ENCODE results near the gene PPP2R2C.

PPP2R2C gene

GRCh38 chr4:6472387-6473263, at the start of gene PPP2R2C:
PPP2R2C (minus strand) TSS chr4:6472614; CDS start chr4:6472229, 385 bp downstream.
- Histone ChIP-seq H3K9ac (ENCODE audit: low read length in 5 of 5) (no peak within 1 kb of the TSS), H3K27me3 (ENCODE audit: control insufficient read depth in 5 of 5, insufficient read depth in 4 of 5, low read length in 5 of 5) (peaks cover 14 to 55% (median 43%) of the 10 kb centered on the region in 5 donors), H3K4me3 (ENCODE audit: low read depth in 1 of 5, low read length in 5 of 5) (no peak within 1 kb of the TSS), H3K9me3 (ENCODE audit: control insufficient read depth in 5 of 5, low read length in 5 of 5) (peaks cover 0 to 6% (median 0%) of the 10 kb centered on the region in 5 donors), H3K36me3 (ENCODE audit: control insufficient read depth in 5 of 5, insufficient read depth in 5 of 5, low read length in 5 of 5) (no peaks in the 10 kb centered on the region), H3K27ac (ENCODE audit: low read depth, low read length) (no peak within 1 kb of the TSS), H3K4me1 (ENCODE audit: control insufficient read depth in 5 of 5, insufficient read depth in 5 of 5, low read length in 5 of 5) (peaks cover 0 to 18% (median 11%) of the 10 kb centered on the region in 5 donors)

- H3K9ac ChIP-seq (ENCODE audit: low read length in 5 of 5): no peak overlapping the region
- H3K27ac ChIP-seq (ENCODE audit: low read depth, low read length): no peak overlapping the region
Measured at GRCh38 chr4:6520978-6521377, 48.6 kb upstream of the PPP2R2C start.

GRCh38 chr4:6520051-6520636, 47.7 kb upstream of the PPP2R2C start:
- Histone ChIP-seq H3K27ac (ENCODE audit: low read depth, low read length) (no peak overlapping the region), H3K27me3 (ENCODE audit: control insufficient read depth in 5 of 5, insufficient read depth in 4 of 5, low read length in 5 of 5) (peaks cover 0 to 15% (median 12%) of the 10 kb centered on the region in 5 donors), H3K9ac (ENCODE audit: low read length in 5 of 5) (no peak overlapping the region), H3K9me3 (ENCODE audit: control insufficient read depth in 5 of 5, low read length in 5 of 5) (peaks cover 0 to 10% (median 0%) of the 10 kb centered on the region in 5 donors), H3K4me3 (ENCODE audit: low read depth in 1 of 5, low read length in 5 of 5) (no peak overlapping the region), H3K4me1 (ENCODE audit: control insufficient read depth in 5 of 5, insufficient read depth in 5 of 5, low read length in 5 of 5) (no peaks in the 10 kb centered on the region), H3K36me3 (ENCODE audit: control insufficient read depth in 5 of 5, insufficient read depth in 5 of 5, low read length in 5 of 5) (no peaks in the 10 kb centered on the region)

More at GRCh38 chr4:6520978-6521377, 48.6 kb upstream of the PPP2R2C start:
- H3K36me3 ChIP-seq (ENCODE audit: control insufficient read depth in 5 of 5, insufficient read depth in 5 of 5, low read length in 5 of 5): no peaks in the 10 kb centered on the region
- peaks cover 0 to 15% (median 12%) of the 10 kb centered on the region in 5 donors for H3K27me3 ChIP-seq (ENCODE audit: control insufficient read depth in 5 of 5, insufficient read depth in 4 of 5, low read length in 5 of 5)
- H3K9me3 ChIP-seq (ENCODE audit: control insufficient read depth in 5 of 5, low read length in 5 of 5): peaks cover 0 to 10% (median 0%) of the 10 kb centered on the region in 5 donors
- H3K4me1 ChIP-seq (ENCODE audit: control insufficient read depth in 5 of 5, insufficient read depth in 5 of 5, low read length in 5 of 5): no peaks in the 10 kb centered on the region
- H3K4me3 ChIP-seq (ENCODE audit: low read depth in 1 of 5, low read length in 5 of 5): no peak overlapping the region

GRCh38 chr4:6517171-6517570, 44.8 kb upstream of the PPP2R2C start:
- Histone ChIP-seq H3K9ac (ENCODE audit: low read length in 5 of 5) (no peak overlapping the region), H3K4me3 (ENCODE audit: low read depth in 1 of 5, low read length in 5 of 5) (no peak overlapping the region), H3K27me3 (ENCODE audit: control insufficient read depth in 5 of 5, insufficient read depth in 4 of 5, low read length in 5 of 5) (peaks cover 0 to 14% (median 10%) of the 10 kb centered on the region in 5 donors), H3K9me3 (ENCODE audit: control insufficient read depth in 5 of 5, low read length in 5 of 5) (peaks cover 0 to 18% (median 5%) of the 10 kb centered on the region in 5 donors), H3K36me3 (ENCODE audit: control insufficient read depth in 5 of 5, insufficient read depth in 5 of 5, low read length in 5 of 5) (no peaks in the 10 kb centered on the region), H3K27ac (ENCODE audit: low read depth, low read length) (no peak overlapping the region), H3K4me1 (ENCODE audit: control insufficient read depth in 5 of 5, insufficient read depth in 5 of 5, low read length in 5 of 5) (no peaks in the 10 kb centered on the region)

- peaks cover 0 to 14% (median 10%) of the 10 kb centered on the region in 5 donors for H3K27me3 ChIP-seq (ENCODE audit: control insufficient read depth in 5 of 5, insufficient read depth in 4 of 5, low read length in 5 of 5)
- no peak overlapping the region for H3K4me3 ChIP-seq (ENCODE audit: low read depth in 1 of 5, low read length in 5 of 5)
- no peaks in the 10 kb centered on the region for H3K4me1 ChIP-seq (ENCODE audit: control insufficient read depth in 5 of 5, insufficient read depth in 5 of 5, low read length in 5 of 5)
- H3K9ac ChIP-seq (ENCODE audit: low read length in 5 of 5): no peak overlapping the region
- no peak overlapping the region for H3K27ac ChIP-seq (ENCODE audit: low read depth, low read length)
- H3K36me3 ChIP-seq (ENCODE audit: control insufficient read depth in 5 of 5, insufficient read depth in 5 of 5, low read length in 5 of 5): no peaks in the 10 kb centered on the region
- H3K9me3 ChIP-seq (ENCODE audit: control insufficient read depth in 5 of 5, low read length in 5 of 5): peaks cover 0 to 18% (median 5%) of the 10 kb centered on the region in 5 donors
Measured at GRCh38 chr4:6516762-6517161, 44.3 kb upstream of the PPP2R2C start.

GRCh38 chr4:6516281-6516680, 43.9 kb upstream of the PPP2R2C start:
- Histone ChIP-seq H3K4me3 (ENCODE audit: low read depth in 1 of 5, low read length in 5 of 5) (no peak overlapping the region), H3K27me3 (ENCODE audit: control insufficient read depth in 5 of 5, insufficient read depth in 4 of 5, low read length in 5 of 5) (peaks cover 0 to 14% (median 10%) of the 10 kb centered on the region in 5 donors), H3K9me3 (ENCODE audit: control insufficient read depth in 5 of 5, low read length in 5 of 5) (peaks cover 0 to 18% (median 5%) of the 10 kb centered on the region in 5 donors), H3K9ac (ENCODE audit: low read length in 5 of 5) (no peak overlapping the region), H3K27ac (ENCODE audit: low read depth, low read length) (no peak overlapping the region), H3K36me3 (ENCODE audit: control insufficient read depth in 5 of 5, insufficient read depth in 5 of 5, low read length in 5 of 5) (no peaks in the 10 kb centered on the region), H3K4me1 (ENCODE audit: control insufficient read depth in 5 of 5, insufficient read depth in 5 of 5, low read length in 5 of 5) (no peaks in the 10 kb centered on the region)

GRCh38 chr4:6513678-6514077, 41.3 kb upstream of the PPP2R2C start:
- Histone ChIP-seq H3K9ac (ENCODE audit: low read length in 5 of 5) (no peak overlapping the region), H3K27ac (ENCODE audit: low read depth, low read length) (no peak overlapping the region), H3K4me3 (ENCODE audit: low read depth in 1 of 5, low read length in 5 of 5) (no peak overlapping the region), H3K36me3 (ENCODE audit: control insufficient read depth in 5 of 5, insufficient read depth in 5 of 5, low read length in 5 of 5) (no peaks in the 10 kb centered on the region), H3K9me3 (ENCODE audit: control insufficient read depth in 5 of 5, low read length in 5 of 5) (peaks cover 0 to 18% (median 5%) of the 10 kb centered on the region in 5 donors), H3K27me3 (ENCODE audit: control insufficient read depth in 5 of 5, insufficient read depth in 4 of 5, low read length in 5 of 5) (peaks cover 0 to 8% (median 5%) of the 10 kb centered on the region in 5 donors), H3K4me1 (ENCODE audit: control insufficient read depth in 5 of 5, insufficient read depth in 5 of 5, low read length in 5 of 5) (no peaks in the 10 kb centered on the region)

GRCh38 chr4:6509587-6509986, 37.2 kb upstream of the PPP2R2C start:
- Histone ChIP-seq H3K4me3 (ENCODE audit: low read depth in 1 of 5, low read length in 5 of 5) (no peak overlapping the region), H3K27me3 (ENCODE audit: control insufficient read depth in 5 of 5, insufficient read depth in 4 of 5, low read length in 5 of 5) (no peaks in the 10 kb centered on the region), H3K36me3 (ENCODE audit: control insufficient read depth in 5 of 5, insufficient read depth in 5 of 5, low read length in 5 of 5) (no peaks in the 10 kb centered on the region), H3K27ac (ENCODE audit: low read depth, low read length) (no peak overlapping the region), H3K9ac (ENCODE audit: low read length in 5 of 5) (no peak overlapping the region), H3K4me1 (ENCODE audit: control insufficient read depth in 5 of 5, insufficient read depth in 5 of 5, low read length in 5 of 5) (no peaks in the 10 kb centered on the region), H3K9me3 (ENCODE audit: control insufficient read depth in 5 of 5, low read length in 5 of 5) (peaks cover 0 to 30% (median 23%) of the 10 kb centered on the region in 5 donors)

GRCh38 chr4:6507345-6507744, 34.9 kb upstream of the PPP2R2C start:
- Histone ChIP-seq H3K9ac (ENCODE audit: low read length in 5 of 5) (no peak overlapping the region), H3K36me3 (ENCODE audit: control insufficient read depth in 5 of 5, insufficient read depth in 5 of 5, low read length in 5 of 5) (no peaks in the 10 kb centered on the region), H3K4me3 (ENCODE audit: low read depth in 1 of 5, low read length in 5 of 5) (no peak overlapping the region), H3K27me3 (ENCODE audit: control insufficient read depth in 5 of 5, insufficient read depth in 4 of 5, low read length in 5 of 5) (peaks cover 0 to under 1% (median 0%) of the 10 kb centered on the region in 5 donors), H3K27ac (ENCODE audit: low read depth, low read length) (no peak overlapping the region), H3K9me3 (ENCODE audit: control insufficient read depth in 5 of 5, low read length in 5 of 5) (peaks cover 5 to 35% (median 29%) of the 10 kb centered on the region in 5 donors), H3K4me1 (ENCODE audit: control insufficient read depth in 5 of 5, insufficient read depth in 5 of 5, low read length in 5 of 5) (no peaks in the 10 kb centered on the region)

- peaks cover 0 to 6% (median 0%) of the 10 kb centered on the region in 5 donors for H3K27me3 ChIP-seq (ENCODE audit: control insufficient read depth in 5 of 5, insufficient read depth in 4 of 5, low read length in 5 of 5)
- H3K4me1 ChIP-seq (ENCODE audit: control insufficient read depth in 5 of 5, insufficient read depth in 5 of 5, low read length in 5 of 5): no peaks in the 10 kb centered on the region
- no peak overlapping the region for H3K4me3 ChIP-seq (ENCODE audit: low read depth in 1 of 5, low read length in 5 of 5)
- H3K27ac ChIP-seq (ENCODE audit: low read depth, low read length): no peak overlapping the region
- H3K9ac ChIP-seq (ENCODE audit: low read length in 5 of 5): no peak overlapping the region
- no peaks in the 10 kb centered on the region for H3K36me3 ChIP-seq (ENCODE audit: control insufficient read depth in 5 of 5, insufficient read depth in 5 of 5, low read length in 5 of 5)
- peaks cover 5 to 35% (median 29%) of the 10 kb centered on the region in 5 donors for H3K9me3 ChIP-seq (ENCODE audit: control insufficient read depth in 5 of 5, low read length in 5 of 5)
Measured at GRCh38 chr4:6506616-6507140, 34.3 kb upstream of the PPP2R2C start.
